Measurements from ENCODE around the gene AKAIN1. TPM values are rescaled to one million over a fixed set of nuclear protein-coding genes. Genes with fewer than 3 reads are reported as not detected.

Gene AKAIN1
- total and polyA plus RNA-seq, 2 of the 4 experiments (the other 2 are of a cell fraction), result not detected

Other genes with a start within 250 kb of the AKAIN1 start
- 9.1 and 10.0 TPM in 2 replicates for gene ZBTB14, start 98.5 kb upstream of the AKAIN1 start, total RNA-seq (2012; rRNA removed)
- 4.5 and 5.8 TPM in 2 replicates for gene ZBTB14, start 98.5 kb upstream of the AKAIN1 start, polyA plus RNA-seq (2012; rRNA removed)

All from IMR-90 (cell line).